Smooth muscle cell (in vitro differentiated cells): ENCODE data around the gene RPS6KA6. TPM values are rescaled to one million over a fixed set of nuclear protein-coding genes. Genes with fewer than 3 reads are reported as not detected.

Experiments
- DNase-seq: peaks from one replicate; lab custom pipeline; 2025; ENCODE audit not compliant: unreplicated experiment; lab: John Stamatoyannopoulos, UW
- H2AFZ ChIP-seq: fragments of 200-600 bp; sonication (generic); 2 replicates; pipeline ENCODE4 v1.6.0; 2016; ENCODE audit warnings: antibody characterized with exemption, low read depth, mild to moderate bottlenecking
- H3F3A ChIP-seq: fragments of 200-600 bp; sonication (generic); 2 replicates; pipeline ENCODE4 v1.6.0; 2017; ENCODE audit warnings: antibody characterized with exemption, low read depth
- H3K27ac ChIP-seq: fragments of 200-600 bp; sonication (generic); 2 replicates; pipeline ENCODE4 v1.5.1; 2016; ENCODE audit warnings: low read depth, mild to moderate bottlenecking
- H3K27me3 ChIP-seq: fragments of 200-600 bp; sonication (generic); 2 replicates; pipeline ENCODE4 v1.6.1; 2016; ENCODE audit warnings: low read depth, mild to moderate bottlenecking
- H3K36me3 ChIP-seq: fragments of 200-600 bp; sonication (generic); 2 replicates; pipeline ENCODE4 v1.5.1; 2016; ENCODE audit warnings: low read depth
- H3K4me1 ChIP-seq: fragments of 200-600 bp; sonication (generic); 2 replicates; pipeline ENCODE4 v1.5.1; 2016; ENCODE audit warnings: low read depth
- H3K4me2 ChIP-seq: fragments of 200-600 bp; sonication (generic); 2 replicates; pipeline ENCODE4 v1.6.0; 2016; ENCODE audit warnings: mild to moderate bottlenecking
- H3K4me3 ChIP-seq: fragments of 200-600 bp; sonication (generic); 2 replicates; pipeline ENCODE4 v1.5.1; 2016; ENCODE audit warnings: mild to moderate bottlenecking
- H3K79me2 ChIP-seq: fragments of 200-600 bp; sonication (generic); 2 replicates; pipeline ENCODE4 v1.6.0; 2016; ENCODE audit warnings: low read depth, mild to moderate bottlenecking
- H3K9ac ChIP-seq: fragments of 200-600 bp; sonication (generic); 2 replicates; pipeline ENCODE4 v1.6.0; 2016; ENCODE audit warnings: low read depth
- H3K9me3 ChIP-seq: fragments of 200-600 bp; sonication (generic); replicated peaks from 2 replicates; pipeline ENCODE4 v1.5.1; 2016; ENCODE audit warnings: low read depth
- H4K20me1 ChIP-seq: fragments of 200-600 bp; sonication (generic); 2 replicates; pipeline ENCODE4 v1.6.0; 2016; ENCODE audit warnings: low read depth
- CTCF ChIP-seq: fragments of 200-600 bp; sonication (generic); IDR thresholded peaks from 2 replicates; pipeline ENCODE4 v1.5.1; 2017; ENCODE audit warnings: borderline replicate concordance, mild to moderate bottlenecking, antibody characterized with exemption; ENCODE audit not compliant: insufficient read depth, poor library complexity, severe bottlenecking
- WGBS: methylation state at CpG from one replicate; pipeline ENCODE4 v1.1.7; 2016; ENCODE audit warnings: low lambda C conversion rate; 5-methylcytosine and 5-hydroxymethylcytosine counted together
- polyA plus RNA-seq: library from polyadenylated mRNA; unstranded; fragments of >200 nt; fragmentation: Nextera tagmentation; extraction: Ambion mirVana; gene quantifications from 2 replicates; pipeline ENCODE4 v1.2.1, GENCODE V29; 2016
- total RNA-seq: library from RNA; depleted of rRNA; stranded (reverse); fragments of >200 nt; gene quantifications from 2 replicates; pipeline ENCODE4 v1.2.3, GENCODE V29; 2014

Gene RPS6KA6
- 4.4 and 6.9 TPM in 2 replicates for total RNA-seq
- 0.98 and 2.1 TPM in 2 replicates for polyA plus RNA-seq

DNA sequence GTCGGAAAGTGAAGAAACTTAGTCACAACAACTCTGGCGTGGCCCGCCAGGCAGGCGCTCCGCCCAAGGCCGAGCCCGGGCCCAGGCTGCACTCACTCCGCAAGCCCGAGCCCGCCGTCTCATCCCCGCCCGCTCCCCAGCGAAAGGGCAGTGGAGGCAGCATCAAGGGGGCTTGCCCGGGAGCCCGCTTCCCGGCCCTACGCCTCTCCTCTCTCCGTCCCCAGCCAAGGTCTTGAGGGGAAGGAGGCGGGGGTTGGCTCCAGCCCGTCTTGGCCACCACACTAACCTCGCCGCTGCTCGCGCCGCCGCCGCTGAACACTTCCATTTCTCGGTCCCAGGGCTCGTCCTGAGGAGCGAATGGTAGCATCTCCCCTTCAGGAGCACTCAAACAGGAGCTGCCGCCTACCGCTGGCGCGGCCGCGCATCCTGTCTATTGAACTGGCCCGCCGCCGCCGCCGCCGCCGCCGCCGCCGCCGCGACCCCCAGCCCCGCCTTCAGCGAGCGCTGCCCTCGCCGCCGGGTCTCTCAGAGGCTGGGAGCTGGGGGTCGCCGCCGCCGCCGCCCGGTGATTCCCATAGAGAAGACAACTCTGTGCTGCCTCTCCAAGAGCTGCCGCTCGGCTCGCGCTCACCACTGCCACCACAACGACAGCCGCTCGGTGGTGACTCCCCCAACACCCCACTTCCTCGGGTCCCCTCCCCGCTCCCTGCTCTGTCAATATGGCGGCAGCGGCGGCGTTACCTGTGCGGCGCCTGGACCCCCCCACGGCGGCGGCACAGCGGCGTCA lies at the start of gene RPS6KA6:
TSS of gene RPS6KA6 (minus strand) at position 667 of the 787 bp plus-strand sequence. CDS start at position 367, 300 bp downstream.
- H3K4me1 ChIP-seq = peaks cover 3% of the 10 kb centered on the region
- peak within 1 kb of the TSS; percentile 34 for H3K9ac ChIP-seq
- peak within 1 kb of the TSS; percentile 65 for H3K4me3 ChIP-seq
- H3K27ac ChIP-seq = no peak within 1 kb of the TSS
- no peaks in the 10 kb centered on the region for H4K20me1 ChIP-seq
- 56% methylated on average over 71 of the region's 81 CpGs for WGBS
- TF ChIP-seq CTCF = no peak
- H3K4me2 ChIP-seq = peak within 1 kb of the TSS; percentile 86
- H3K9me3 ChIP-seq = no peaks in the 10 kb centered on the region
- H3K36me3 ChIP-seq = no peaks in the 10 kb centered on the region
- peak; percentile 22 for DNase-seq
- no peaks in the 10 kb centered on the region for H3K27me3 ChIP-seq
- no peaks in the 10 kb centered on the region for H3F3A ChIP-seq
- peak within 1 kb of the TSS; percentile 79 for H2AFZ ChIP-seq
- no peaks in the 10 kb centered on the region for H3K79me2 ChIP-seq

- DNase-seq = no peak
- Histone ChIP-seq H3K36me3 (no peaks in the 10 kb centered on the region), H3K79me2 (no peaks in the 10 kb centered on the region), H3K9me3 (no peaks in the 10 kb centered on the region), H3K27ac (no peak overlapping the region), H3K9ac (no peak overlapping the region), H3K4me1 (no peaks in the 10 kb centered on the region), H4K20me1 (no peaks in the 10 kb centered on the region), H3K4me3 (no peak overlapping the region), H3F3A (no peaks in the 10 kb centered on the region), H2AFZ (no peak overlapping the region), H3K4me2 (no peak overlapping the region), H3K27me3 (no peaks in the 10 kb centered on the region)
- WGBS = 80% methylated on average over 3 of the region's 3 CpGs
- no peak for TF ChIP-seq CTCF
These were observed 36.7 kb upstream of the RPS6KA6 start for GRCh38 chrX:84224741-84225140.

- no peak overlapping the region for H3K9ac ChIP-seq
These were observed 35.3 kb upstream of the RPS6KA6 start for GRCh38 chrX:84223261-84223660.

More at GRCh38 chrX:84223261-84223660, 35.3 kb upstream of the RPS6KA6 start:
- H3K4me3 ChIP-seq = no peak overlapping the region
- no peaks in the 10 kb centered on the region for H3K79me2 ChIP-seq
- DNase-seq = no peak
- no peaks in the 10 kb centered on the region for H3K4me1 ChIP-seq
- no peak overlapping the region for H2AFZ ChIP-seq
- no peak for TF ChIP-seq CTCF
- H3K9me3 ChIP-seq = no peaks in the 10 kb centered on the region
- no peaks in the 10 kb centered on the region for H4K20me1 ChIP-seq
- H3K4me2 ChIP-seq = no peak overlapping the region
- H3K27ac ChIP-seq = no peak overlapping the region
- H3K36me3 ChIP-seq = no peaks in the 10 kb centered on the region
- H3F3A ChIP-seq = no peaks in the 10 kb centered on the region
- H3K27me3 ChIP-seq = no peaks in the 10 kb centered on the region
